ENCODE measurements around the gene CTIF. TPM values are rescaled to one million over a fixed set of nuclear protein-coding genes. Genes with fewer than 3 reads are reported as not detected.

CTIF gene
- total RNA-seq, 2 experiments from 2014 or later = 0.06 to 0.38 TPM

- H3K27ac ChIP-seq (ENCODE audit: low read depth, low read length, poor library complexity, severe bottlenecking) = no peak overlapping the region
- CTCF ChIA-PET (ENCODE audit: unreplicated experiment) = no interaction called here
- H3K79me2 ChIP-seq (ENCODE audit: insufficient read depth, low read depth, low read length) = no peaks in the 10 kb centered on the region
- H3K9me2 ChIP-seq (ENCODE audit: insufficient read depth, low read length) = no peaks in the 10 kb centered on the region
- no peaks in the 10 kb centered on the region for H3K4me1 ChIP-seq (ENCODE audit: insufficient read depth, low read length, poor library complexity, severe bottlenecking)
- no peaks in the 10 kb centered on the region for H3K9me3 ChIP-seq (ENCODE audit: low read length)
- intact Hi-C loops (cut with micrococcal nuclease; ENCODE audit: unreplicated experiment) = no loop called here
- DNase-seq (ENCODE audit: low spot score) = no peak
- H4K20me1 ChIP-seq (ENCODE audit: insufficient read depth, low read length) = no peaks in the 10 kb centered on the region
- no peak overlapping the region for H3K4me2 ChIP-seq (ENCODE audit: low read length)
- no TSS peak for BruUV-seq (replicated peaks)
- POLR2A ChIA-PET = no interaction called here
- no peak overlapping the region for H2AFZ ChIP-seq (ENCODE audit: low read length)
- no peak for TF ChIP-seq EZH2phosphoT487 (IDR thresholded peaks at IDR 0.05; ENCODE audit: borderline replicate concordance, low read depth, low read length)
- no peak for TF ChIP-seq CTCF (conservative IDR thresholded peaks at IDR 0.05; ENCODE audit: low read length)
- H3K4me3 ChIP-seq (ENCODE audit: low read depth, low read length, poor library complexity, severe bottlenecking) = no peak overlapping the region
- no peaks in the 10 kb centered on the region for H3K36me3 ChIP-seq (ENCODE audit: insufficient read depth, low read length)
These were observed 116.7 kb downstream of the CTIF start for GRCh38 chr18:48655508-48655907.

- TF ChIP-seq CTCF (conservative IDR thresholded peaks at IDR 0.05; ENCODE audit: low read length) (no peak), EZH2phosphoT487 (IDR thresholded peaks at IDR 0.05; ENCODE audit: borderline replicate concordance, low read depth, low read length) (no peak)
- Histone ChIP-seq H3K9me3 (ENCODE audit: low read length) (no peaks in the 10 kb centered on the region), H3K9me2 (ENCODE audit: insufficient read depth, low read length) (no peaks in the 10 kb centered on the region), H3K4me1 (ENCODE audit: insufficient read depth, low read length, poor library complexity, severe bottlenecking) (no peaks in the 10 kb centered on the region), H3K4me2 (ENCODE audit: low read length) (no peak overlapping the region), H2AFZ (ENCODE audit: low read length) (no peak overlapping the region), H3K79me2 (ENCODE audit: insufficient read depth, low read depth, low read length) (no peaks in the 10 kb centered on the region), H3K4me3 (ENCODE audit: low read depth, low read length, poor library complexity, severe bottlenecking) (no peak overlapping the region), H3K36me3 (ENCODE audit: insufficient read depth, low read length) (no peaks in the 10 kb centered on the region), H4K20me1 (ENCODE audit: insufficient read depth, low read length) (no peaks in the 10 kb centered on the region), H3K27ac (ENCODE audit: low read depth, low read length, poor library complexity, severe bottlenecking) (no peak overlapping the region)
- intact Hi-C loops (cut with micrococcal nuclease; ENCODE audit: unreplicated experiment) = no loop called here
- no TSS peak for BruUV-seq (replicated peaks)
- no peak for DNase-seq (ENCODE audit: low spot score)
- ChIA-PET POLR2A (no interaction called here), CTCF (ENCODE audit: unreplicated experiment) (no interaction called here)
These were observed 117.3 kb downstream of the CTIF start for GRCh38 chr18:48656176-48656575.

- CTCF ChIA-PET (ENCODE audit: unreplicated experiment) = no interaction called here
- Histone ChIP-seq H3K9me2 (ENCODE audit: insufficient read depth, low read length) (no peaks in the 10 kb centered on the region), H3K4me3 (ENCODE audit: low read depth, low read length, poor library complexity, severe bottlenecking) (no peak overlapping the region), H4K20me1 (ENCODE audit: insufficient read depth, low read length) (no peaks in the 10 kb centered on the region), H3K36me3 (ENCODE audit: insufficient read depth, low read length) (no peaks in the 10 kb centered on the region), H3K9me3 (ENCODE audit: low read length) (no peaks in the 10 kb centered on the region), H2AFZ (ENCODE audit: low read length) (no peak overlapping the region), H3K4me1 (ENCODE audit: insufficient read depth, low read length, poor library complexity, severe bottlenecking) (no peaks in the 10 kb centered on the region), H3K4me2 (ENCODE audit: low read length) (no peak overlapping the region), H3K27ac (ENCODE audit: low read depth, low read length, poor library complexity, severe bottlenecking) (no peak overlapping the region), H3K79me2 (ENCODE audit: insufficient read depth, low read depth, low read length) (no peaks in the 10 kb centered on the region)
- intact Hi-C loops (cut with micrococcal nuclease; ENCODE audit: unreplicated experiment) = no loop called here
- TF ChIP-seq CTCF (conservative IDR thresholded peaks at IDR 0.05; ENCODE audit: low read length) (no peak), EZH2phosphoT487 (IDR thresholded peaks at IDR 0.05; ENCODE audit: borderline replicate concordance, low read depth, low read length) (no peak)
- BruUV-seq (replicated peaks) = no TSS peak
- POLR2A ChIA-PET = no interaction called here
- no peak for DNase-seq (ENCODE audit: low spot score)
These were observed 117.8 kb downstream of the CTIF start for GRCh38 chr18:48656582-48656981.

Data from OCI-LY7 (cell line).